Astrocyte of the hippocampus (primary cell): ENCODE results near the gene SETD5.

Source experiments
- DNase-seq: peaks from one replicate; pipeline ENCODE4 v3.0.0; 2011; ENCODE audit warnings: low read depth, low spot score

SETD5 gene

GRCh38 chr3:9408546-9408945, 11.1 kb downstream of the SETD5 start:
- DNase-seq, result no peak

GRCh38 chr3:9409981-9410854, 12.8 kb downstream of the SETD5 start:
- no peak for DNase-seq

DNA sequence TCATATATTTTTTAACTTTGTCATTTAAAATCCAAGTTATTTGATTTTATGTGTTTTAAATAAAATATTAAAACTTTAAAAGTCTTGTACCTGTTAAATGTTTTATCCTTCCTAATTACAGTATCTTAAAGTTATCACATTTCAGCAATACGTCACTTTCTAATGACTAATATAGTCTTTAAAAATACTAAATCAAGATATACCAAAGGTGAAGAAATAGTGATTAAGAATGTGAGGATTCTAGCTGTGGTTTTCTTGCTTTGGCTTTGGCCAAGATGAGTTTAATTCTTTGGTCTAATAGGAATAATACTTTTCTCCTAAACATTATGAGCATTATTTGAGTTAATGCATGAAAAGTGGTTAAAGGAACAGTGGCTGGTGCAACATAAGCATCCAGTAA, 13.9 kb downstream of the SETD5 start:
- no peak for DNase-seq

- no peak for DNase-seq
Measured at GRCh38 chr3:9412293-9412692, 14.9 kb downstream of the SETD5 start.

- no peak for DNase-seq
Measured at GRCh38 chr3:9414826-9415225, 17.4 kb downstream of the SETD5 start.

DNA sequence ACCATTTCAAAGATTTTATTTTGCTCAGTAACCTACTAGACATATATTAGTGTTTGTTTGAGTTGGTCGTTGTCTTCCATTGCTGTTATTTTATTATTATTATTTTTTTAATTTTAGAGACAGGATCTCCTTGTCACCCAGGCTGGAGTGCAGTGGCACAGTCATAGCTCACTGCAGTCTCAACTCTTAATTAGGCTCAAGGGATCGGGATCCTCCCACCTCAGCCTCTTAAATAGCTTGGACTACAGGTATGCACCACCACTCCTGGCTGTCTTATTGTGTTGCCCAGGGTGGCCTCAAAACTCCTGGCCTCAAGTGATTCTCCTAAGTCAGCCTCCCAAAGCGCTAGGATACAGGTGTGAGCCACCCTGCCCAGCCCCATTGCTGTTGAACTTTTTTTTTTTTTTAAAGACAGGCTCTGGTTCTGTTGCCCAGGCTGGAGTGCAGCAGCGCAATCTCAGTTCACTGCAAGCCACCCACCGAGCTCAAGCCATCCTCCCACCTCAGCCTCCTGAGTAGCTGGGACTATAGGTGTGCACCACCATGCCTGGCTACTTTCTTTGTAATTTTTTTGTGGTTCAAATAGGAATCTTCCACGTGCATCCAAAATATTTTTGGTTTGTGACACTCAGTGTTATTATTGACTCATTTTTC, 18.2 kb downstream of the SETD5 start:
- no peak for DNase-seq

GRCh38 chr3:9416139-9416780, 18.8 kb downstream of the SETD5 start:
- no peak for DNase-seq

DNA sequence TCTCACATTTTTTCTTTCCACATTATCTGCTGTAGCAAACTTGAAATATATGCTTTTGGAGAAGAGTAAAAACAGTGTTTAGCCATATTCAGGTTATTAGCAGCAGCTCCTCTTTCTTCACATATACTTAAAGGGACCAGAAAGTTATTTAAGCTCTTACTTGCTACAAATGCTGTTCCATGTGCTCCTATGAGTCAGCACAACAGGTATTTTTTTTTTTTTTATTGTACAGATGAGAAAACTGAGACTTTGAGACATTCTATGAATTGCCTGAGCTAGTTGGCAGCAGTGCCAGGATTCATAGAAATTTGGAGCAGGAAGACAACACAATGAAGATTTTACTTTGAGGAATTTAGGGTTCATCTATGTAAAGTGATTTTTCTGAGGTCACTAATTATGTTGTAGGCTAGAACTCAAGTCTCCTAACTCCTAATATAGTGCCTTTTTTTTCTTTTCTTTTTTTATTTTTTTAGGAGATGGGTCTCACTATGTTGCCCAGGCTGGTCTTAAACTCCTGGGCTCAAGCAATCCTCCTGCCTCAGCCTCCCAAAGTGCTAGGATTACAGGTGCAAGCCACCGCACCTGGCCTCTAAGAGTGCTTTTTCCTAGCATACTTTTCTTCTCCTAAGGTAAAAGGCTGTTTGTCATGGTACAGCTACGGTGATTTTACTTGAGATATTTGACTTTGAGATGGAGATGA, 23.6 kb downstream of the SETD5 start:
- DNase-seq, result peak; percentile 12

DNA sequence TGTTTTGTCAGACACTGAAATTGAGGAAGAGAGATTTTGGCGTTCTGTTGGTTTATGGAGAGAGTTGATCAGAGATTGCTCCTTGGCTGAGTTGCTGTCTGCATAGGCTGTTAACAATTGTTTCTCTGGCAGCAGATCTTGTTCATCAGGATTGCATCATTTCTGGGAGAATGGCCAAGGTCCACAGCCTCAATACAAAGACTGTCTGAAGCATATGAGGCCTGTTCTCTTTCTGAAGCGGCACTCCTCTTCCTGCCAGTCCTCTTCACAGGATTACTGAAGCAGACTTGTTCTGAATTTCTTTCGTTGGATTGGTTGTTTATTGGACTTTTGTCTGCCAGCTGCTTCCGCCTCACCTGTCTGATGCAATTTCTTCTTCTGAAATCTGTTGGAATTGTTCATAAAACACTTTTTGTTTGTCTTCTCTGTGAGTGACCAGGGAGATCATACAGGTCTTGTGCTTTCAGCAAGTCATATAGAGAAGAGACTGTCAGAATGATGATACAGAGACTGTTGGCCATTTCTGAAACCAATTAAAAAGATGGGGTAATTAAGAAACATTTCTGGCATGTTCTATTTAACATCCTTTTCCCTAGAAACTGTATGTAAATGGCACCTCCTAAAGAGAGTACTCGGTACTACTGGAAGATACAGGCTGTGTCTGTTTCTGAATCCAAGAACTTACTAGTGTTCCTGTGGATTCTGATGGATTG, 25.5 kb downstream of the SETD5 start:
- peak; percentile 97 for DNase-seq

DNA sequence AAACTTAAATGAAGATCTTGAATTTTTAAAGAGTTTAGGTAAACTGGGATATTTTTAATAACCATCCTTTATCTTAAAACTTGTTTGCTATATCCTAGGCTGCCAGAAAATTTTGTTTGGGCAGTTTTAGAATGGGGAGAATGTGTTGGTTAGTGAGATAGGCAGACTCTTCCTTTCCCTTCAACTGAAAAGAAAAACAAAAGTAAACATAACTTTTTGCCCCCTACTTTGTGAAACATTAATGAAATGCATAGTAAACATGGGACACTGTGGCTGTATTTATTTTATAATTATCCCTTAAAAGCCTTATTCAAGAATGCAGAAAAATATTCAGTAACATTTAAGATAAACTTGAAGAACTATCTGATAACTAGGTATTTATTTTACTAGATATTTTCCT, 31.0 kb downstream of the SETD5 start:
- DNase-seq, result no peak

DNA sequence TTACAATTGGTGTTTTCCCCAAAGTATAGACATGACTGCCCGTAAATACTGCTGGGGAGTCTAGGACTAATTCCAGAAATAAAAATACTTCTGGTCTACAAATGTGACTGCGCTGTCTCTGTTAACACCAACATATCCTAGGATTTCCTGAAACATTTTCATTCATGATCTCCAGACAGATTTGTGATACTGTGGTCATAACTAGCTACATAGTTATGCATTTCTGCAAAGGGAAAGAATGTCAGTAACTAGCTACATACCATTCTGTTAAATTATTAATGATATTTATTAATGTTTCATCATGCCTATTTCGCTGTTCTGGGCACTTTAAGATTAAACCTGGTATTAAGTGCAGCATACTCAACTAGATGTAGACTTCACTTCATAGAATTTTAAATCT, 33.3 kb downstream of the SETD5 start:
- DNase-seq, result no peak

- no peak for DNase-seq
Measured at GRCh38 chr3:9433627-9434521, 36.5 kb downstream of the SETD5 start.

GRCh38 chr3:9435316-9435715, 37.9 kb downstream of the SETD5 start:
- DNase-seq, result no peak

GRCh38 chr3:9439331-9439730, 41.9 kb downstream of the SETD5 start:
- DNase-seq, result peak; percentile 12

- no peak for DNase-seq
Measured at GRCh38 chr3:9441501-9442221, 44.2 kb downstream of the SETD5 start.

DNA sequence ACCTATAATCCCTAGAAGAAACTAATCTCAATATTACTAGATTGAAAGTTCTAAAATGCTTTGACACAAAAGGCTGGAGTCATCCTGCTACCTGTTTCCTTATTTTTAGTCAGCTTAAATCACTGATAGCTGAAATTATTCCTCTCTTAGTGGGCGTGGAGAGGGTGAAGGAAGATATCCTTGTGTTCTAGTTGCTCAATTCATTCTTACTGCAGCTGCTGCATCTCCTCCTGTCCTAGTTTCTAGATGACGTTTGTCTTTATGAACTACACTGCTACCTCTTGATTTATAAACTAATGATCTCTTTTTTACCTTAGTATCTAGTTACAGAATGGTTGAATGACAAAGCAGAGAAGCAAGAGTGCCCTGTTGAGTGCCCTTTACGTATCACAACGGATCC, 50.7 kb downstream of the SETD5 start:
- DNase-seq, result no peak

- DNase-seq, result peak; percentile 31
Measured at GRCh38 chr3:9448643-9449042, 51.2 kb downstream of the SETD5 start.

- no peak for DNase-seq
Measured at GRCh38 chr3:9450126-9450525, 52.7 kb downstream of the SETD5 start.

- no peak for DNase-seq
Measured at GRCh38 chr3:9450991-9451390, 53.6 kb downstream of the SETD5 start.

DNA sequence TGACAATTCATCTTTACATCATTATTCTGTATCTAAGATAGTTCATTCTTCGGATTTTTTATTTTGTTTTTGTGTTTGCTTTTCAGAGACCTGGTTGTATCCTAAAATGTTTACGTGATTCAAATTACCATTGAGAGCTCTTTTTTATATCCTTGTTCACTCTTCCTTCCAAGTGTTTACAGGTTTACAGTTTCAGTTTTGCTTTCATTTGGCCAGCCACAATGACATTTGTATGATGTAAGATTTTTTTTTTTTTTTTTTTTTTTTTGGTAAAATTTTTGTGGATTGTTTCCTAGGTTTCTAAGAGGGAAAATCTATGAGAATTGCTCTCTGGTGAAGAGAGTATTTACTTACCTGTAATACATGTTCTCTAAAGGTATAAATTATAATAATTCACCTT, 55.0 kb downstream of the SETD5 start:
- no peak for DNase-seq
